Activated T-cell treated with anti-CD3 and anti-CD28 coated beads for 48 hours (primary cell): ENCODE measurements around the gene KRTAP10-8.
"Not testable (repeated sequence)": the region's sequence is repeated elsewhere in the genome, so short reads cannot be mapped to it uniquely, and the experiment has no call there.

Experiments
- DNase-seq: peaks from one replicate; pipeline ENCODE4 v3.0.0-alpha.2; 2020; ENCODE audit warnings: low read depth

The KRTAP10-8 gene, protein sequence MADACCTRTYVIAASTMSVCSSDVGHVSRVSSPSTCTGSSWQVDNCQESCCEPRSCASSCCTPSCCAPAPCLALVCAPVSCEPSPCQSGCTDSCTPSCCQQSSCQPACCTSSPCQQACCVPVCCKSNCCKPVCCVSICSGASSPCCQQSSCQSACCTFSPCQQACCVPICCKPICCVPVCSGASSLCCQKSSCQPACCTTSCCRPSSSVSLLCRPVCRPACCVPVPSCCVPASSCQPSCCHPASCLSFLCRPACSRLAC

DNA sequence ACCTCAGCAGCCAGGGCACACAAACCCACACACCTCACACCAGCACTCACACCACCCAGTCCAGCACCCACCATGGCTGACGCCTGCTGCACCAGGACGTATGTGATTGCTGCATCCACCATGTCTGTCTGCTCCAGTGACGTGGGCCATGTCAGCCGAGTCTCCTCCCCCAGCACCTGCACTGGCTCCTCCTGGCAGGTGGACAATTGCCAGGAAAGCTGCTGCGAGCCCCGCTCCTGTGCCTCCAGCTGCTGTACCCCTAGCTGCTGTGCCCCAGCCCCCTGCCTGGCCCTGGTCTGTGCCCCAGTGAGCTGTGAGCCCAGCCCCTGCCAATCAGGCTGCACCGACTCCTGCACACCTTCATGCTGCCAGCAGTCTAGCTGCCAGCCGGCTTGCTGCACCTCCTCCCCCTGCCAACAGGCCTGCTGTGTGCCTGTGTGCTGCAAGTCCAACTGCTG, at the start of gene KRTAP10-8:
TSS of gene KRTAP10-8 (plus strand) at position 51 of the 458 bp plus-strand sequence. CDS start at position 73, 22 bp downstream.
- DNase-seq: no peak

DNA sequence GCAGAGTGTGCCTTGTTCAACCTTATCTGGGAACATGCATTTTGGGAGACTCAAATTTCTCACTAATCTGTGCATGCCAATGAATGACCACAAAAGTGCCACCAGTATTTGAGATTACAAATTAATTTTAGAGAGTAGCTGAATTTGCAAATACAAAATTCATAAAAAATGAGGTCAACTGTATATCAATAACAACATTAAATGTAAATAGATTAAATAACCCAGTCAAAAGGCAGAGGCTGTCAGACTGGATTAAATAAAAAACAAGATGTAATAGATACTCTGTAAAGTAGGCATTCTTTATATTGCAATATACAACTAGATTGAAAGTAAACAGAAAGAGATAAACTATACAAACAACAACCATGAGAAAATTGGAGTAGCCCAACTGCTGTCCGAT, 47.8 kb upstream of the KRTAP10-8 start:
- no peak for DNase-seq

DNA sequence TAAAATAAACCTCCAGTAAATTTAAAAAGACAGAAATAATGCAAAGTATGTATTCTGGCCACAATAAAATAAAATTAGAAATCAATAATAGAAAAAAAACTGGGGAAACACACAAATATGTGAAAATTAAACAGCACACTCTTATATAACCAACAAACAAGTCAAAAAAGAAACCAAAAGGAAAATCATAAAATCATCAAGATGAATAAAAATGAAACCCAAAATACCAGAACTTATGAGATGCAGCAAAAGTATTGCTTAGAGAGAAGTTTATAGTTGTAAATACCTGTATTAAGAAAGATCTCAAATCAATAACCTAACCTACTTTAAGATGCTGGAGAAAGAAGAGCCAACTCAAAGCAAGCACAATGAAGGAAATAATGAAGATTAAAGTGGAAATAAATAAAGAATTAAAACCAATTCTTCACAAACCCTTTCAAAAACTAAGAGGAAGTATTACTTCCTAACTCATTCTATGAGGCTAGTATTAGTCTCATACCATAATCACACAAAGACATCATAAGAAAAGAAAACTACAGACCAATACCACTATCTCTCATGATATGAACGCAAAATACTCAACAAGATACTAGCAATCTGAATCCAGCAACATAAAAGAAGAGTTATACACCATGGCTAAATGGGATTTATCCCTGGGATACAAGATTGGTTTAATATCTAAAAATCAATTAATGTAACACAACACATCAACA, 46.8 kb upstream of the KRTAP10-8 start:
- DNase-seq: no peak

DNA sequence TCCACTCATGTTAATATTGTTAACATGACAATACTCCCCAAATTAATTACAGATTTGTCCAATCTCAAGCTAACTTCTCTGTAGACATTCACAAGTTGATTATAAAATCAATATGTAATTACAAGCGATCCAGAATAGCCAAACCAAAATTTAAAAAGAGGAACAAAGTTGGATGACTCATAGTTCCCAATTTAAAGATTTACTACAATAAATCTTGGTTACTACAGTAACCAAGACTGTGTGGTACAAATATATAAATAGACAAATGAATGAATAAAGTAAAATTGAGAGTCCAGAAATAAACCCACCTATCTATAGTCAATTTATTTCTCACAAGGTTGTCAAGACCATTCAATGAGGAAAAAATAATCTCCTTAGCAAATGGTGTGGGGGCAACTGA, 45.5 kb upstream of the KRTAP10-8 start:
- DNase-seq: no peak

DNA sequence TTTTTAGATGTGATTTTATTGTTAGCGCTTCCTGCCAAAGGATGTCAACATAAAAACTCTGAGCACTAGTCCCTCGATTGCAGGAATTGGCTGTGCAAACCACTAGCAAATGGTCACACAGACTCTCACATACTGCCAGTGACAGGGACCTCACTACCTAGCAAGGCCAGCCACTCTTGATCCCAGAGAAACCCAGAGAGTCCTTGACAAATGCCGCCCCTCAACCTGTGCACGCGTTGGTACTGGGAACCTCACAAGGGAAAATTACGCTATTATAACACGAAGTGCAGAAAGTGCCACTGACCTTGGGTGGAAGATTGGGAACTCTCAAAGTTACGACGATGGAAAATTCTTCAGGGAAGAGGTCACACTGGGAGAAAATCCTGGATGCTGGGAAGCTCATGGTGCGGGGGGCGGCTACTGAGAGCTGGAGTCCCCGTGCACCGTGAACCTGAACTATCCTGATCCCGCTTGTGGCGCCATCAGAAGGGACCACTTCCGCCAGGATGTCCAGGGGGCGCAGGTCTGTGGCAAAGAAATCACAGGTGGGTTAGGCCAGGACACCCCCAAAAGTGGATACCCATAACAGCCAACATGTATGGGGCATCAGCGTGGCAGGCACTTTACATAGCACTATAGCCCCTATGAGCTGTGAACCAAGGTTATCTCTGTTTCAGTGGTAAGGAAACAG, 44.3 kb upstream of the KRTAP10-8 start:
- no peak for DNase-seq

DNA sequence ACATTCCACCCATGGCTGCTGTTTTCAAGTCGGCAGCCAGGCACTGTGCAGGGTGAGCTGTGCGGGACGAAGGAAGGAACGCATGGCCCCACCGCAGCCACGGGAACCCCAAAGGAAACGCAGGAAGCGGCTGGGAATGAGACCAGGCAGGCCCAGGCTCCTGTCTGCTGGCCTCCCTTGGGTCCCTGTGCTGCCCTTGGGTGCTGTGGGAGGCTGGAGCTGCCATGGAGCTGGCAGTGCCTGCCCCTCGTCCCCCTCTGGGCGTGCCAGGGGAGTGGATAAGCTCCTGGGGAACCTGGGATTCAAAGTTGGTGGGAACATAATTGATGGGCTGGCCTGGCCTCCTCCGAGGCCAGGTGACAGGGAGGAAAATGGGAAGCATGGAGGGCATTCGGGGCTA, 43.6 kb upstream of the KRTAP10-8 start:
- DNase-seq: no peak

DNA sequence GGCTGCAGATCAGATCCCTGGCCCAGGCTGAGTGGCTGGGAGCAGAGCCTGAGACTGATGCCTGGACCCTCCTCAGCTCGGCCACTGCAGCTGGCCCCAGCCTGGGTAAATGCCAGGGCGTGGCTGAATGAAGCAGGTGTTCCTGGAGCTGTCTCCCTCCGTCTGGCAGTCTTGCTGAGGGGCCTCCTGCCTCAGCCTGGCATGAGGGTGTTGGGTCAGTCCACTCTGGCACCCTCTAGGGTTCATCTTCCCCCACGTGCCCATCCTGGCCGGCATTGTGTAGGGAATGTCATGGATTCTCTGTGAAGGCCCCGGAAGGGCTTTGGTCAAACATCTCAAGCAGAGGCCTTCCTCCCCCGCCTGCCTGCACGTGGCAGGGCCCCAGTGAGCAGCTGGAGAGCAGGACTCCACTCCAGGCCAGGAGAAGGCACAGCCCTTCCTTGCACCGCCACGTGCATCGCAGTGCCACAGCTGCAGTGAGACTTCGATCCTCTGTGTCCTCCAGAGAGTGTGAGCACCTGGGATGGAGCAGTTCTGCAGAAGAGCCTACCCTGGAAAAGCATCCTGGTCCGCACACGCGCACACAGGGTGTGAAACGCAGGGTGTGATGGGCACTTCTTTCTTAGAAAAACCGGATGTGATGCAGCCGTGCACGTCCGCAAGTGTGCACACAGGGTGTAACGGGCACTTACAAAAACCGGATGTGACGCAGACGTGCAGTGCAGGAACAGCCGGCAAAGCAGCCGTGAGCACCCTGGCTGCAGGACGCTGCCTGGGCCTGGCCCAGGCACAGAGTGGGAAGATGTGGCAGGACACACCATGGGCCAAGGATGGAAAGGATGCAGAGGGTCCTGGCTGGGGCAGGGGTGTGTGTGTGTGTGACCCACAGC, 43.0 kb upstream of the KRTAP10-8 start:
- no peak for DNase-seq

DNA sequence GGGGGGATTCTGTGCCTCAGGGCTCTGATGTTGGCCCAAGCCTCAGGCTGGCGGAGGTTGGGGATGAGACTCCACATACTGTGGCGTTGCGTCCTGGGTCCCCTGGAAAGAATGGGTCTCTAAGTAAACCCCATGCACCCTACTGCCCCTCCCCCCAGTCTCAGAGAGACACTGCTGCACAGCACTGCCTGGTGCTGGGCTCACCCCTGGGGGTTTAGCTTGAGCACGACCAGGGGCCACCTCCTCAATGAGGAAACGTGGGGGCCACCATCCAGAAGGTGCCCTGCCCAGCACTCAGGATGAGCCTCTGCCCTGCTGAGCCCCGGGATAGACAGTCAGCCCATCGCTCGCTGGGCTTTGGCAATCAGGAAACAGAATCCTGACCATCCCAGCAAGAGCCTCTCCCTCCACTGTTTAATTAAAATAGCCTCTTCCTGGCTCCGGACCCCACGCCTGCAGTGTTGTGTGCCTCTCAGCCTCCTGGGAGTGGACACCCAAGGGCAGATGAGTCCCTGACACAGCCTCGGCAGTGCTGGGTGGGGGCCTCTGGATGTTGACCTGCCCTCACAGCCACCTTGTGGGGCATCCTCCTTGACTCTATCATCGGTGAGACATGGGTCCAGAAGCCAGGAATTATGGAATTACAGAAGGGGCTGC, 41.9 kb upstream of the KRTAP10-8 start:
- DNase-seq: no peak

DNA sequence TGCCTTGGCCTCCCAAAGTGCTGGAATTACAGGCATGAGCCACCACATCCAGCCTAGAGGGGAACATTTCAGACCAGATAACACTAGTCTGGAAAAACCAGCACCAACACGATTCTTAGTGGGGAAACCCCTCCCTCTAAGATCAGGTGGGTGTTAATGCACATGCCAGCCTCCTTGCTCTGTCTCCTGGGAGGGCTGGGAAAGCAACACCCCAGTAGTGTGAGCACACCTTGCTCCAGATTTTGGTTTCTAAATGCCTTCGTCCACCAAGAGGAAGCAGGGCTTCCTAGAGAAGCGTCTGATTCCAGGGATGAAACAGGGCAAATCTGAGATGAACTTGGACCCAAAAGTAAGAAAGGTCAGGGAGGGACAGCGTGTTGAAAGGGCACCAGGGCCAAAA, 40.6 kb upstream of the KRTAP10-8 start:
- no peak for DNase-seq

DNA sequence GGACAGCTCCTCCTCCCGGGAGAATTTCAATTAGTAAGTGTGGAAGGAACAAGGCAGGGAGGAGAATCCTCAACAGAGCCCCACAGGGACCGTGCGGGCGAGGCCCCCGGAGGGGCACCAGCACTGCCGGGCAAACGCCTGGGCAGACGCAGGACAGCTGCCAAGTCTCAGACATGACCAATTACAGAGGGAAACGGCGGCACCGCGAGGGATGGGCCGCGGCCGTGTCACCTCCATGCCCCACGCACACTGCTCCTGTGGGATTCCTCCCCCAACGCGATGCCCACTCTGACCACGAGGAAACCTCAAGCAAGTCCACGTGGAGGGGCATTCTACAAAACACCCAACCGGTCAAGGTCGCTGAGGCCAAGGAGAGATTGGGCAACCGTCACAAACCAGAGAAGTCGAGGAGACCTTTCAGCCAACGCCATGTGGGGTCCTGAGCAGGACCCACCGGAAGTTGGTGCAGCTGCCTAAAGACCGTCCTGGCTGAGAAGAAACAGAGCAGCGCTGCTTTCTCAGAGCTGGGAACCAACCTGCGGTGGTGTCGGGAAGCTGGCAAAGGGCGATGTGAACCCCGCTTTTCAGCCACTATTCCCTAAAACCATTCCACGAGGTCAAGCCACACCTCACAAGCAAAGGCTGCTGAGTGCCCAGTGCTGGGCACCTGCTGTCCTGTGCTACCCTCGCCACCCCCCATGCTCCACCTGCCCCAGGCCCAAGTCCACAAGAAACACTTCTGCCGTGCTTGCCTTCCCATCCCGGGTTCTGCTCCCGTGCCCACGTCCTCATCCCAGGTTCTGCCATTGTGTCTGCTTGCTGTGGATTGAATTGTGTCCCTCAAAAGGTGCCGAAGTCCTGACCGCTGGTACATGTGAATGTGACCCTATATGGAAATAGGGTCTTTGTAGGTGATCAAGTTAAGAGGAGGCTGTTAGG, 39.8 kb upstream of the KRTAP10-8 start:
- DNase-seq: no peak

DNA sequence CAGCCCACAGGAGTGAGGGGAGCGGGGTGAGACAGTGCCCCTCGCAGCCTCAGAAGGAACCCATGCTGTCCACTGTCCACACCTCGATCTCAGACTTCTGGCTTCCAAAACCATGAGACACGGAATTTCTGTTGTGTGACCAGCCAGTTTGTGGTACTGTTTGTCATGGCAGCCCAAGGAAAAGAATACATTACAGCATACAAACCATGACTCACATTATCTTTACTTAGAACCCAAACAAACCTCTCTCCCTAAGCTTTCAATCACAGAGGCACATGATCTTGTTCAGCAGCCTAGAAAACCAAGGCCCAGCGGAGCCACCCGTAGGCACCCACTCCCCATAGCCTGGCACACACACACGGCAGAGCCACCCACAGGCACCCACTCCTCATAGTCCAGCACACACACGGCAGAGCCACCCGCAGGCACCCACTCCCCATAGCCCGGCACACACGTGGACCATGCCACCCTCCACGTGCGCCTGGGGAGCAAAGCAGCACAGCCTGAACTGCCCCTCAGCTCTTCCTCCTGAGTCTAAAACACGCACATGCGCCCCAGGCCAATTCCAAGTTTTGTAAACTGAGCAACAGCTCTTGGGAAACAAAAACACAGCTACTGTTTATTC, 38.8 kb upstream of the KRTAP10-8 start:
- no peak for DNase-seq

DNA sequence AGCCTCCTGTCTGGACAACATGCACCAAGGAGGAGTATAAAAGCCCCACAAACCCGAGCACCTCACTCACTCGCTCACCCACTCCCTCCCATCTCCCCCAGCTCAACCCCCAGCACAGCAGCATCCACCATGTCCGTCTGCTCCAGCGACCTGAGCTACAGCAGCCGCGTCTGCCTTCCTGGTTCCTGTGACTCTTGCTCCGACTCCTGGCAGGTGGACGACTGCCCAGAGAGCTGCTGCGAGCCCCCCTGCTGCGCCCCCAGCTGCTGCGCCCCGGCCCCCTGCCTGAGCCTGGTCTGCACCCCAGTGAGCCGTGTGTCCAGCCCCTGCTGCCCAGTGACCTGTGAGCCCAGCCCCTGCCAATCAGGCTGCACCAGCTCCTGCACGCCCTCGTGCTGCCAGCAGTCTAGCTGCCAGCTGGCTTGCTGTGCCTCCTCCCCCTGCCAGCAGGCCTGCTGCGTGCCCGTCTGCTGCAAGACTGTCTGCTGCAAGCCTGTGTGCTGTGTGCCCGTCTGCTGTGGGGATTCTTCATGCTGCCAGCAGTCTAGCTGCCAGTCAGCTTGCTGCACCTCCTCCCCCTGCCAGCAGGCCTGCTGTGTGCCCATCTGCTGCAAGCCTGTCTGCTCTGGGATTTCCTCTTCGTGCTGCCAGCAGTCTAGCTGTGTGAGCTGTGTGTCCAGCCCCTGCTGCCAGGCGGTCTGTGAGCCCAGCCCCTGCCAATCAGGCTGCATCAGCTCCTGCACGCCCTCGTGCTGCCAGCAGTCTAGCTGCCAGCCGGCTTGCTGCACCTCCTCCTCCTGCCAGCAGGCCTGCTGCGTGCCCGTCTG, 38.0 kb upstream of the KRTAP10-8 start, which contains the start of gene KRTAP10-4:
TSS of gene KRTAP10-4 (plus strand) at position 100 of the 827 bp plus-strand sequence. CDS start at position 130, 30 bp downstream.
- not testable (repeated sequence) for DNase-seq

DNA sequence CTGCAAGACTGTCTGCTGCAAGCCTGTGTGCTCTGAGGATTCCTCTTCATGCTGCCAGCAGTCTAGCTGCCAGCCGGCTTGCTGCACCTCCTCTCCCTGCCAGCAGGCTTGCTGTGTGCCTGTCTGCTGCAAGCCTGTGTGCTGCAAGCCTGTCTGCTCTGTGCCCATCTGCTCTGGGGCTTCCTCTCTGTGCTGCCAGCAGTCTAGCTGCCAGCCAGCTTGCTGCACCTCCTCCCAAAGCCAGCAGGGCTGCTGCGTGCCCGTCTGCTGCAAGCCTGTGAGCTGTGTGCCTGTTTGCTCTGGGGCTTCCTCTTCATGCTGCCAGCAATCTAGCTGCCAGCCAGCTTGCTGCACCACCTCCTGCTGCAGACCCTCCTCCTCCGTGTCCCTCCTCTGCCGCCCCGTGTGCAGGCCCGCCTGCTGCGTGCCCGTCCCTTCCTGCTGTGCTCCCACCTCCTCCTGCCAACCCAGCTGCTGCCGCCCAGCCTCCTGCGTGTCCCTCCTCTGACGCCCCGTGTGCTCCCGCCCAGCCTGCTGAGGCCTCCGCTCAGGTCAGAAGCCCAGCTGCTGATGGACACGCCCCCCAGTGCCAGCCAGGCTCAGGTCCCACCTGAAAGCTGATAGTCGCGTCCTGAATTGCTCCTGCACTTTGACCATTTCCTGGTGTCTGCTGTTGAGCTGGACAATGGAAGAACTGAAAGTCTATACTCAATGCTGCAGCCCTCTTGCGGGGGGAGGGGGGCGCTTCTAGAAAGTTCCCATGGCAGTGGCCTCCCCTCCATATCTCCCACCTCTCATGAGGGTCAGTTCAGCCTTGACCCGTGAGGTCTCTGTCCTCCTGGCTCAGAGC, 37.2 kb upstream of the KRTAP10-8 start:
- DNase-seq: no peak

DNA sequence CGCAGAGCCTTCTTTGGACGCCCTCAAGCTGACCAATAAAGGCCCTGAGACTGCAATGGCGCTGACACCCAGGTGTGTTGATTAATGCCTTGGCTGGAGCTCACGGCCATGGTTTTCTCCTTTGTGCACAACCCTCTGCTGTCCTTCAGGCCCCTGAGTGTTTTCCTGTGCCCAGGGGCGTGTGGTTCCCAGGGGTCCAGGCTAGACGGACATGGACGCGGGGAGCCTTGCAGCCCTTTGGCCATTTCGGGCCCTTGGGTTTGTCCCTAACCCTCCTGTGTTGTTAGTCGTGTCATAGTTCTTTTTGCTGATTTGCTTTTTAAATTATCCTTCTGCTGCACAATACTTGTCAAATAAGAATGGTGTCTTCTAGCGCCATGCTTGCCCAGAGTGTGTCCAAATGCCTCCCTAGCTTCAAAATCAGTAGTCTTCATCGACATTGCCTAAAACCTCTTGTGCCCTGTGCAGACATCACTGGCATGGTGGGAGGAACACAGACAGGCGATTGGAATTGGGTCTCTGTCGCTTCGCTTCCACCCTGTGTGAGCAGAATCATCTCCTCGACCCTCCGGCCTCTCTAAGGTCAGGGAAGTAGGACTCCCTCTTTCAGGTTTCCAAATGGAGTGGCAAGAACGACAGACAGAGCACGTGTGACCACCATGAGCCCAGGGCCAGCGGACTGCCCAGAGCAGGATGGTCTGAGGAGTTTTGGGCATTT, 36.4 kb upstream of the KRTAP10-8 start:
- no peak for DNase-seq

DNA sequence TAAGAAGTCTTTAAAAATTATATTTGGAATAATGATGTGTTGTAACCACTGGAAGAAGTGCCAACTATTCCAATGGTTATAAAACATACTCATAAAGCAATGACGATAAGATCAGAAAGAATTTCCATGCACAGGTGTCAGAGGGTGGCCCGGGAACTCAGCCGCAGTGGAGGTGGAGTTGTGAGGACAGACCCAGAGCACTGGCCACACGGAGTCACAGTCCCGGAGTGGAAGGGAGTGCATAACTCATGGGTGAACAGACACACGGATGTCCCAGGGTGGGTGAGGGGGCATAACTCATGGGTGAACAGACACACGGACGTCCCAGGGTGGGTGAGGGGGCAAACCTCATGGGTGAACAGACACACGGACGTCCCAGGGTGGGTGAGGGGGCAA, 35.9 kb upstream of the KRTAP10-8 start:
- DNase-seq: no peak

DNA sequence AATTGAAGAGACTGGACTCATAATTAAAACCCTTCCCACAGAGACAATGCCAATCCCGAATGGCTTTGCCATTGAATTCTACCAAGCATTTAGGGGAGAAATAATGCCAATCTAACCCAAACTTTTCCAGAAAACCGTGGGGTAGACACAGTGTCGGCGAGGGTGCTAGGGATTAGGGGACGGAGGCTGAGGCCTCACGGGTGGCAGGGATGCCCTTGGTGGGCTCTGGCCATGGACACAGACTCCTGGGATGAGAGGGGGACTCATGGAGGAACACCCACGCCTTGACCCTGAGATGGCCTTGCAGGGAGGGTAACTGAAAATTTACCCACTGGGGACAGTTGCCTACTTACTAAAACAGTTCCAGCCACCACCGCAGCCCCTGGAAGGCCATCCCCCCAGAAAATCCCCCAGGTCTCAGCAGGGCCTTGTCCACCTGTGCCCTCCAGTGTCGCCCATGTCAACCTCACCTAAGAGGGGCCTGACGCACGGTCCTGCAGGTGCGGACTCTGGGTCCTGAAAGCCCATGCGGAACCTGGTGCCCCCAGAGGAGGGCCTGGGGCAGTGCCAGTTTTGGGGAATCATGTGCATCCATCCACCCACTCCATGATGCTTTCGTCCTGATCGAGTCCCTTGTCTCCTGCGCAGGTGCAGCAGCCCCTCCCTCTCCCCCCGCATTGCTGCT, 33.4 kb upstream of the KRTAP10-8 start:
- no peak for DNase-seq
